MCF 10A (cell line): Measurements from ENCODE around the gene LYPLA2. TPM values are rescaled to one million over a fixed set of nuclear protein-coding genes. Genes with fewer than 3 reads are reported as not detected.

Experiments
- BruUV-seq: library from RNA; stranded (reverse); fragments of 400-500 nt; replicated peaks from 2 replicates; lab custom pipeline; 2021; lab: Mats Ljungman, UMichigan
- CTCF ChIA-PET: fragments of 300-600 bp; sonication (Branson Sonifier 250); formaldehyde crosslinking; extraction: SDS; loops from one replicate; lab custom pipeline; 2021; ENCODE audit warnings: antibody characterized with exemption, inconsistent platforms; lab: Yijun Ruan, JAX
- POLR2A ChIA-PET: fragments of 300-600, 350-650 bp; sonication (Branson Sonifier 250); formaldehyde crosslinking; extraction: SDS; loops from one replicate; lab custom pipeline; 2020; ENCODE audit warnings: antibody characterized with exemption, inconsistent platforms; lab: Yijun Ruan, JAX
- DNase-seq: peaks from one replicate; pipeline ENCODE4 v3.0.0-alpha.2; 2018; ENCODE audit not compliant: unreplicated experiment
- H3K27ac Mint-ChIP-seq: one replicate; pipeline ENCODE4 v1.8.0; 2022; ENCODE audit warnings: mild to moderate bottlenecking, low read depth, mixed read lengths; ENCODE audit not compliant: unreplicated experiment
- H3K27me3 Mint-ChIP-seq: one replicate; pipeline ENCODE4 v1.8.0; 2022; ENCODE audit warnings: mixed read lengths; ENCODE audit not compliant: insufficient read depth, unreplicated experiment
- H3K36me3 Mint-ChIP-seq: one replicate; pipeline ENCODE4 v1.8.0; 2022; ENCODE audit warnings: mild to moderate bottlenecking, moderate library complexity, mixed read lengths; ENCODE audit not compliant: insufficient read depth, unreplicated experiment
- H3K4me1 Mint-ChIP-seq: one replicate; pipeline ENCODE4 v1.8.0; 2022; ENCODE audit warnings: mixed read lengths; ENCODE audit not compliant: insufficient read depth, unreplicated experiment
- H3K4me3 Mint-ChIP-seq: one replicate; pipeline ENCODE4 v1.8.0; 2022; ENCODE audit warnings: mild to moderate bottlenecking, moderate library complexity, mixed read lengths; ENCODE audit not compliant: unreplicated experiment
- H3K9me3 Mint-ChIP-seq: one replicate; pipeline ENCODE4 v1.8.0; 2022; ENCODE audit warnings: mixed read lengths; ENCODE audit not compliant: unreplicated experiment
- CTCF ChIP-seq: fragments of 200-600 bp; IDR thresholded peaks from one replicate; pipeline ENCODE4 v1.8.0; 2022; ENCODE audit warnings: antibody characterized with exemption, mild to moderate bottlenecking; ENCODE audit not compliant: unreplicated experiment
- intact Hi-C: fragments of 100-400 bp; cut with micrococcal nuclease; formaldehyde crosslinking; loops from 2 replicates; pipeline ENCODE4 v1.14.1; 2022
- total RNA-seq: library from RNA; stranded (reverse); gene quantifications from 2 replicates; pipeline ENCODE4 v1.2.3, GENCODE V29; 2022

LYPLA2 gene
- total RNA-seq, 1 experiment from 2014 or later, result 35.7 TPM

- ChIA-PET CTCF (interaction anchor here (0.6 to 1.7 kb wide), 4 partner anchors 10 to 480 kb away, joined by 3 to 4 read pairs (median 4); partner anchors contain the start of gene GALE), POLR2A (interaction anchor here (0.6 to 7.5 kb wide), 33 partner anchors 8 to 761 kb away, joined by 3 to 95 read pairs (median 5); partner anchors contain the start of genes GALE, ID3, LYPLA2 and PITHD1)
- peak within 1 kb of the TSS; percentile 86 for H3K27ac Mint-ChIP-seq
- no peaks in the 10 kb centered on the region for H3K27me3 Mint-ChIP-seq
- peak within 1 kb of the TSS; percentile 83 for H3K4me3 Mint-ChIP-seq
- peaks cover 35% of the 10 kb centered on the region for H3K4me1 Mint-ChIP-seq
- DNase-seq, result peak; percentile 58
- TF ChIP-seq CTCF, result no peak
- H3K36me3 Mint-ChIP-seq, result peaks cover 24% of the 10 kb centered on the region
- no peaks in the 10 kb centered on the region for H3K9me3 Mint-ChIP-seq
- intact Hi-C loops, result loop anchor here (2.0 to 5.0 kb wide), 2 partner anchors 53 to 201 kb away; partner anchors contain the start of gene RPL11
- no TSS peak for BruUV-seq
Observed at GRCh38 chr1:23743287-23744152, 47.4 kb upstream of the LYPLA2 start, which contains the start of gene ELOA. Gene ELOA (plus strand): TSS chr1:23743471. CDS start chr1:23743504, 33 bp downstream.

- no TSS peak for BruUV-seq
- peak; percentile 28 for TF ChIP-seq CTCF
- peaks cover 35% of the 10 kb centered on the region for H3K4me1 Mint-ChIP-seq
- H3K27me3 Mint-ChIP-seq, result no peaks in the 10 kb centered on the region
- intact Hi-C loops, result loop anchor here (2.0 kb wide), 1 partner anchor 55 kb away; the partner anchor contains the start of gene RPL11
- peak; percentile 52 for DNase-seq
- peak overlapping the region; percentile 83 for H3K4me3 Mint-ChIP-seq
- peaks cover 35% of the 10 kb centered on the region for H3K36me3 Mint-ChIP-seq
- CTCF ChIA-PET, result interaction anchor here (1.3 to 1.6 kb wide), 2 partner anchors 26 to 29 kb away, joined by 3 to 7 read pairs; no protein-coding TSS in a partner anchor
- H3K27ac Mint-ChIP-seq, result no peak overlapping the region
- POLR2A ChIA-PET, result interaction anchor here (0.6 to 7.5 kb wide), 10 partner anchors 12 to 206 kb away, joined by 3 to 95 read pairs (median 8); partner anchors contain the start of genes PITHD1 and RPL11
- H3K9me3 Mint-ChIP-seq, result no peaks in the 10 kb centered on the region
Observed at GRCh38 chr1:23745515-23745914, 45.4 kb upstream of the LYPLA2 start.

DNA sequence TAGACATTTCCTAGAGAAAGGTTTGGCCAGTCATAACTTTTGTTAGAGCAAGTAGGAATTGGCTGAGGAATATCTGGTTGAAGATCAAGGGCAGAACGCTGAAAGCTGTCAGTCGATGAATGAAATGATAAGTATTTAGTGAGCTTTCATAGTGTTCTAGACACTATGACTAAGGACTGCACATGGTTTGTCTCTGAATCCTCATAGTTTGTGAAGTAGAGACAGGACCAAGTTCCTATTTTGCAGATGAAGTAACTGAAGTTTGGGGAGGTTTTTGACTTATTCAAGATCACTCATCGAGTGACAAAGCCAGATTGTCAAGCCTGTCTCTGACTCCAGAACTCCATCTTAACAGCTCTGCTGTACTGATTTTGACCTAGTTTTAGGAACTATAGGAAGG lies 42.9 kb upstream of the LYPLA2 start:
- peaks cover 60% of the 10 kb centered on the region for H3K36me3 Mint-ChIP-seq
- intact Hi-C loops, result no loop called here
- no TSS peak for BruUV-seq
- peaks cover 23% of the 10 kb centered on the region for H3K4me1 Mint-ChIP-seq
- no peaks in the 10 kb centered on the region for H3K9me3 Mint-ChIP-seq
- H3K4me3 Mint-ChIP-seq, result no peak overlapping the region
- no peak for TF ChIP-seq CTCF
- H3K27me3 Mint-ChIP-seq, result no peaks in the 10 kb centered on the region
- H3K27ac Mint-ChIP-seq, result no peak overlapping the region
- CTCF ChIA-PET, result interaction anchor here (1.5 kb wide), 1 partner anchor 31 kb away, joined by 3 read pairs; no protein-coding TSS in a partner anchor
- DNase-seq, result no peak
- POLR2A ChIA-PET, result interaction anchor here (0.6 to 7.5 kb wide), 3 partner anchors 10 to 55 kb away, joined by 3 to 95 read pairs (median 4); partner anchors contain the start of gene RPL11
